ENCODE data around the gene PDSS2. TPM values are rescaled to one million over a fixed set of nuclear protein-coding genes. Genes with fewer than 3 reads are reported as not detected.
"Not testable (repeated sequence)": the region's sequence is repeated elsewhere in the genome, so short reads cannot be mapped to it uniquely, and the experiment has no call there.

Gene PDSS2
- total RNA-seq, 1 donor from 2014 or later: 15.2 TPM

GRCh38 chr6:107140581-107140980, 318.8 kb downstream of the PDSS2 start:
- no peaks in the 10 kb centered on the region for H3K27me3 Mint-ChIP-seq
- no peak for DNase-seq (ENCODE audit: extremely low spot score, unreplicated experiment)
- no peak for TF ChIP-seq CTCF (conservative IDR thresholded peaks at IDR 0.05)
- H3K9me3 Mint-ChIP-seq: no peaks in the 10 kb centered on the region
- no peaks in the 10 kb centered on the region for H3K36me3 Mint-ChIP-seq
- H3K4me3 Mint-ChIP-seq: no peak overlapping the region
- H3K27ac Mint-ChIP-seq: no peak overlapping the region
- H3K4me1 Mint-ChIP-seq (ENCODE audit: unreplicated experiment): no peaks in the 10 kb centered on the region

- not testable (repeated sequence) for H3K4me1 Mint-ChIP-seq (ENCODE audit: unreplicated experiment); H3K27me3 Mint-ChIP-seq; H3K36me3 Mint-ChIP-seq; H3K27ac Mint-ChIP-seq; H3K4me3 Mint-ChIP-seq; DNase-seq (ENCODE audit: extremely low spot score, unreplicated experiment); H3K9me3 Mint-ChIP-seq
These were observed 323.0 kb downstream of the PDSS2 start for GRCh38 chr6:107136324-107136723.

GRCh38 chr6:107135048-107135680, 324.2 kb downstream of the PDSS2 start:
- H3K27ac Mint-ChIP-seq; H3K4me1 Mint-ChIP-seq (ENCODE audit: unreplicated experiment); H3K36me3 Mint-ChIP-seq; H3K4me3 Mint-ChIP-seq; H3K9me3 Mint-ChIP-seq; H3K27me3 Mint-ChIP-seq; DNase-seq (ENCODE audit: extremely low spot score, unreplicated experiment): not testable (repeated sequence)

- Mint-ChIP-seq H3K9me3 (no peaks in the 10 kb centered on the region), H3K4me1 (ENCODE audit: unreplicated experiment) (peaks cover 20% of the 10 kb centered on the region), H3K4me3 (no peak overlapping the region), H3K27me3 (no peaks in the 10 kb centered on the region), H3K36me3 (no peaks in the 10 kb centered on the region), H3K27ac (no peak overlapping the region)
- DNase-seq (ENCODE audit: extremely low spot score, unreplicated experiment): no peak
- TF ChIP-seq CTCF (conservative IDR thresholded peaks at IDR 0.05): peak; percentile 84
These were observed 326.9 kb downstream of the PDSS2 start for GRCh38 chr6:107132330-107132954.

- H3K27ac Mint-ChIP-seq: no peak overlapping the region
- no peaks in the 10 kb centered on the region for H3K9me3 Mint-ChIP-seq
- no peak for DNase-seq (ENCODE audit: extremely low spot score, unreplicated experiment)
- no peaks in the 10 kb centered on the region for H3K36me3 Mint-ChIP-seq
- H3K27me3 Mint-ChIP-seq: no peaks in the 10 kb centered on the region
- peaks cover 33% of the 10 kb centered on the region for H3K4me1 Mint-ChIP-seq (ENCODE audit: unreplicated experiment)
- H3K4me3 Mint-ChIP-seq: no peak overlapping the region
- TF ChIP-seq CTCF (conservative IDR thresholded peaks at IDR 0.05): no peak
These were observed 329.9 kb downstream of the PDSS2 start for GRCh38 chr6:107129370-107129925.

- Mint-ChIP-seq H3K9me3 (no peaks in the 10 kb centered on the region), H3K36me3 (no peaks in the 10 kb centered on the region), H3K4me3 (no peak overlapping the region), H3K4me1 (ENCODE audit: unreplicated experiment) (peaks cover 33% of the 10 kb centered on the region), H3K27ac (no peak overlapping the region), H3K27me3 (no peaks in the 10 kb centered on the region)
- TF ChIP-seq CTCF (conservative IDR thresholded peaks at IDR 0.05): no peak
- DNase-seq (ENCODE audit: extremely low spot score, unreplicated experiment): no peak
These were observed 330.8 kb downstream of the PDSS2 start for GRCh38 chr6:107128577-107128976.
